Lower leg skin (tissue), 3 donors: ENCODE results near the gene ANKRD61.

Source experiments
- POLR2A ChIP-seq, 2 donors: fragments of 450-650 bp; IDR thresholded peaks; one replicate each; pipeline ENCODE4 v1.6.1; 2016 to 2017; ENCODE audit warnings: antibody characterized with exemption in 2 of 2, mild to moderate bottlenecking in 1 of 2, moderate library complexity in 1 of 2
- TF ChIP-seq, protein P1 (sequence below), 3 donors: fragments of 450-650 bp; IDR thresholded peaks; one replicate each; pipeline ENCODE4 v1.5.1; 2016; ENCODE audit warnings: antibody characterized with exemption in 3 of 3, mild to moderate bottlenecking in 3 of 3, moderate library complexity in 2 of 3

DNA sequence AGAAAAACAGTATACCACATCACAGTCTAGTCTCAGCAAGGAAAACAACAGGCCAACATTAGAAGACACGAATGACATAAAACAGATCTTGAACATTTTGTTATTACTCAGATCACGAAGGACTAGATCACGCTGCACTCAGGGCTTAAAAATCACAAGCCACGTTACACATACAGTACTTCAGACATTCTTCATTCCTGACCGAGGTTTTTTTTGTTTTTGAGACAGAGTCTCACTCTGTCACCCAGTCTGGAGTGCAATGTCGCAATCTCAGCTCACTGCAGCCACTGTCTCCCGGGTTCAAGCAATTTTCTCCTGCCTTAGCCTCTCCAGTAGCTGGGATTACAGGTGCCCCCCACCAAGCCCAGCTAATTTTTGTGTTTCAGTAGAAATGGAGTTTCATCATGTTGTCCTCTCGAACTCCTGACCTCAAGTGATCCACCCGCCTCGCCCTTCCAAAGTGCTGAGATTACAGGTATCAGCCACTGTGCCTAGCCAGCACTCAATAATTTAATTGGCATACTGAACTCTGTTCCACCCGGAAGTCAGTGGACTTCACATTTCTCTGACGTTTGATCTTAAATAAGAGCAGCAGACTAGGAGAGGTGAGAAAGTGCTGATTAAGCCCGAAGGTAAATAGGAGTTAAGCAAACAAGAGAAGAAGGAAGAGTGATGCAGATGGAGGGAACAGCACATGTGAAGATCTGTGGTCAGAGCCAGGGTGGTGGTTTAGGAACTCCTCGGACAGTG lies 18.6 kb upstream of the ANKRD61 start:
- TF ChIP-seq, protein P1, sequence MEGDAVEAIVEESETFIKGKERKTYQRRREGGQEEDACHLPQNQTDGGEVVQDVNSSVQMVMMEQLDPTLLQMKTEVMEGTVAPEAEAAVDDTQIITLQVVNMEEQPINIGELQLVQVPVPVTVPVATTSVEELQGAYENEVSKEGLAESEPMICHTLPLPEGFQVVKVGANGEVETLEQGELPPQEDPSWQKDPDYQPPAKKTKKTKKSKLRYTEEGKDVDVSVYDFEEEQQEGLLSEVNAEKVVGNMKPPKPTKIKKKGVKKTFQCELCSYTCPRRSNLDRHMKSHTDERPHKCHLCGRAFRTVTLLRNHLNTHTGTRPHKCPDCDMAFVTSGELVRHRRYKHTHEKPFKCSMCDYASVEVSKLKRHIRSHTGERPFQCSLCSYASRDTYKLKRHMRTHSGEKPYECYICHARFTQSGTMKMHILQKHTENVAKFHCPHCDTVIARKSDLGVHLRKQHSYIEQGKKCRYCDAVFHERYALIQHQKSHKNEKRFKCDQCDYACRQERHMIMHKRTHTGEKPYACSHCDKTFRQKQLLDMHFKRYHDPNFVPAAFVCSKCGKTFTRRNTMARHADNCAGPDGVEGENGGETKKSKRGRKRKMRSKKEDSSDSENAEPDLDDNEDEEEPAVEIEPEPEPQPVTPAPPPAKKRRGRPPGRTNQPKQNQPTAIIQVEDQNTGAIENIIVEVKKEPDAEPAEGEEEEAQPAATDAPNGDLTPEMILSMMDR (IDR thresholded peaks at IDR 0.05), result no peak
- no peak for TF ChIP-seq POLR2A (IDR thresholded peaks at IDR 0.05)
